K562 (cell line): ENCODE measurements around the gene KRIT1. TPM values are rescaled to one million over a fixed set of nuclear protein-coding genes. Genes with fewer than 3 reads are reported as not detected.

ENCODE experiments used
- BHLHE40 ChIP-seq: IDR thresholded peaks from 2 replicates; pipeline ENCODE4 v1.6.1; 2011; ENCODE audit warnings: low read length, improper control_type of control experiment
- BRD4 ChIP-seq: fragments of 200-600 bp; sonication (generic); IDR thresholded peaks from 2 replicates; pipeline ENCODE4 v1.6.1; 2017; ENCODE audit warnings: inconsistent platforms
- BRF2 ChIP-seq: IDR thresholded peaks from 3 replicates; pipeline ENCODE4 v1.6.1; 2011; ENCODE audit warnings: borderline replicate concordance, mild to moderate bottlenecking; ENCODE audit not compliant: insufficient read length, insufficient read depth
- CBFB ChIP-seq: sonication (generic); formaldehyde crosslinking; IDR thresholded peaks from 2 replicates; pipeline ENCODE4 v1.4.0; 2020; ENCODE audit warnings: mild to moderate bottlenecking, missing genetic modification reagents
- CHCHD3 ChIP-seq: fragments of 250-450 bp; sonication (Bioruptor Pico); IDR thresholded peaks from 2 replicates; pipeline ENCODE4 v2.1.2; 2022; ENCODE audit warnings: mild to moderate bottlenecking
- E2F5 ChIP-seq: sonication (generic); formaldehyde crosslinking; IDR thresholded peaks from 2 replicates; pipeline ENCODE4 v1.8.0; 2022; ENCODE audit warnings: mild to moderate bottlenecking, missing genetic modification reagents
- FIP1L1 ChIP-seq: fragments of 200-400 bp; formaldehyde crosslinking; IDR thresholded peaks from 2 replicates; pipeline ENCODE4 v1.6.1; 2018; ENCODE audit warnings: mild to moderate bottlenecking, low read depth, low read length; ENCODE audit not compliant: poor library complexity, severe bottlenecking
- IFI16 ChIP-seq: fragments of 250-450 bp; sonication (Bioruptor Pico); IDR thresholded peaks from 2 replicates; pipeline ENCODE4 v2.1.2; 2022; ENCODE audit warnings: mild to moderate bottlenecking, inconsistent platforms
- ILF3 ChIP-seq: fragments of 450-650 bp; IDR thresholded peaks from 2 replicates; pipeline ENCODE4 v1.6.1; 2018; ENCODE audit warnings: antibody characterized with exemption, mild to moderate bottlenecking, moderate library complexity, borderline replicate concordance
- KAT8 ChIP-seq: fragments of 450-650 bp; IDR thresholded peaks from 2 replicates; pipeline ENCODE4 v1.6.1; 2016; ENCODE audit warnings: low read depth, mild to moderate bottlenecking
- MLLT1 ChIP-seq, 2 experiments: fragments of 450-650 bp; IDR thresholded peaks; 2 replicates each; pipeline ENCODE4 v1.6.1; 2016
- MTF1 ChIP-seq: fragments of 250-450 bp; sonication (Bioruptor Pico); IDR thresholded peaks from 2 replicates; pipeline ENCODE4 v1.9.0; 2021; ENCODE audit warnings: moderate library complexity, mild to moderate bottlenecking, inconsistent platforms, borderline replicate concordance
- RAD21 ChIP-seq, 2 experiments: fragments of 250-450 bp in 1 of 2; fragments of 450-650 bp in 1 of 2; sonication (Bioruptor Pico) in 1 of 2; formaldehyde crosslinking in 1 of 2; IDR thresholded peaks in 1 of 2; conservative IDR thresholded peaks in 1 of 2; 2 replicates each; pipeline versions ENCODE4 v1.4.0 to v1.8.0; 2020 to 2022; ENCODE audit warnings: mild to moderate bottlenecking in 2 of 2, moderate library complexity in 1 of 2
- SNRNP70 ChIP-seq: fragments of 200-400 bp; formaldehyde crosslinking; optimal IDR thresholded peaks from 2 replicates; pipeline ENCODE3; 2017; ENCODE audit warnings: low read depth, low read length
- SREBF1 ChIP-seq: fragments of 150-350 bp; IDR thresholded peaks from 2 replicates; pipeline ENCODE4 v1.6.1; 2014; ENCODE audit warnings: antibody characterized with exemption, low read depth, low read length, borderline replicate concordance
- ZBTB11 ChIP-seq, 3 experiments: fragments of 200-800 bp in 1 of 3; fragments of 250-450 bp in 1 of 3; fragments of 450-650 bp in 1 of 3; sonication (Bioruptor Pico) in 1 of 3; sonication (Bioruptor generic) in 1 of 3; formaldehyde crosslinking in 1 of 3; IDR thresholded peaks; 2 replicates each; pipeline versions ENCODE4 v1.6.1 to v1.8.0; 2016 to 2022; ENCODE audit warnings: mild to moderate bottlenecking in 2 of 3, missing genetic modification characterization in 2 of 3, missing compliant biosample characterization in 1 of 3, moderate library complexity in 1 of 3
- ZFX ChIP-seq: sonication (generic); formaldehyde crosslinking; IDR thresholded peaks from 2 replicates; pipeline ENCODE4 v1.8.0; 2022; ENCODE audit warnings: mild to moderate bottlenecking, missing genetic modification reagents, moderate library complexity
- ZNF212 ChIP-seq: fragments of 450-650 bp; formaldehyde crosslinking; IDR thresholded peaks from 2 replicates; pipeline ENCODE4 v1.4.0; 2020; ENCODE audit warnings: mild to moderate bottlenecking
- ZNF282 ChIP-seq: sonication (generic); formaldehyde crosslinking; IDR thresholded peaks from 2 replicates; pipeline ENCODE4 v1.8.1; 2023; ENCODE audit warnings: missing genetic modification reagents
- ZNF644 ChIP-seq: fragments of 200-800 bp; sonication (Bioruptor generic); IDR thresholded peaks from 2 replicates; pipeline ENCODE4 v1.6.1; 2016; ENCODE audit warnings: low read depth, missing genetic modification characterization, missing compliant biosample characterization
- polyA plus RNA-seq, 8 experiments: library from polyadenylated mRNA; depleted of rRNA in 4 of 8; stranded (reverse) in 5 of 8; unstranded in 3 of 8; fragments of >200 nt; fragmentation: Nextera tagmentation in 2 of 8; fragmentation: Illumina TruSeq in 1 of 8; extraction: Ambion mirVana in 2 of 8; extraction: Trizol in 1 of 8; gene quantifications; 2 replicates each; pipeline versions ENCODE4 v1.2.1 to v1.2.3, GENCODE V29; 2011 to 2014; ENCODE audit warnings: inconsistent platforms in 1 of 8, missing spikeins in 1 of 8
- total RNA-seq, 7 experiments: library from RNA; depleted of rRNA in 6 of 7; stranded (reverse); fragments of >200 nt in 6 of 7; fragmentation: Illumina TruSeq in 2 of 7; extraction: Trizol in 2 of 7; gene quantifications; 2 replicates each; pipeline versions ENCODE4 v1.2.1 to v1.2.3, GENCODE V29; 2011 to 2021; ENCODE audit warnings: low replicate concordance in 1 of 7

KRIT1 gene
- total and polyA plus RNA-seq, 9 of the 15 experiments (the other 6 are each of a cell fraction or from before 2014, with no cell fraction given), result 21.5 to 81.4 (median 55.9) TPM

- peak; percentile 20 to 85; a peak in 3 of 4 replicates for TF ChIP-seq MLLT1 (IDR thresholded peaks at IDR 0.05)
- no peak; the same call in 1 of the 2 replicates for TF ChIP-seq E2F5 (CRISPR knock-in tag)
- no peak for TF ChIP-seq ZNF212
- no peak for TF ChIP-seq SNRNP70
- peak; percentile 32 to 88 (median 37); a peak in 2 of 6 replicates for TF ChIP-seq ZBTB11 (CRISPR knock-in tag; IDR thresholded peaks at IDR 0.05)
- no peak for TF ChIP-seq IFI16 (CRISPR knock-in tag)
- peak; percentile 78; the same call in 1 of the 2 replicates for TF ChIP-seq CBFB (CRISPR knock-in tag)
- peak; percentile 99 for TF ChIP-seq ZFX (CRISPR knock-in tag)
- no peak for TF ChIP-seq MTF1 (CRISPR knock-in tag)
- TF ChIP-seq KAT8, result peak; percentile 60; the same call in 1 of the 2 replicates
- no peak for TF ChIP-seq ZNF282 (CRISPR knock-in tag)
- peak; percentile 42 for TF ChIP-seq FIP1L1
- TF ChIP-seq ILF3, result no peak
- TF ChIP-seq BHLHE40, result no peak
- peak; percentile 50; the same call in 1 of the 2 replicates for TF ChIP-seq SREBF1
- TF ChIP-seq BRD4, result peak; percentile 92
- peak in 1 of 2 experiments; percentile 14; a peak in 2 of 4 replicates for TF ChIP-seq RAD21 (CRISPR knock-in tag; conservative IDR thresholded peaks at IDR 0.05 in 1 of 2, IDR thresholded peaks at IDR 0.05 in 1 of 2)
- 0 out of 2 replicates have a peak, but pooled peaks have one; percentile 60 for TF ChIP-seq ZNF644 (tag)
- TF ChIP-seq BRF2, result no peak
- TF ChIP-seq CHCHD3 (CRISPR knock-in tag), result no peak
Observed at GRCh38 chr7:92245487-92246359, at the start of gene KRIT1, which contains the start of gene ANKIB1 (continued).
